ENCODE data around the gene NFE2L2. TPM values are rescaled to one million over a fixed set of nuclear protein-coding genes. Genes with fewer than 3 reads are reported as not detected.
"Not testable (repeated sequence)": the region's sequence is repeated elsewhere in the genome, so short reads cannot be mapped to it uniquely, and the experiment has no call there.

Gene NFE2L2
- total and polyA plus RNA-seq, 8 donors, result 76.0 to 104 (median 88.7) TPM

GRCh38 chr2:177207101-177207500 lies 57.4 kb downstream of the NFE2L2 start:
- ATAC-seq (peak; percentile 8), DNase-seq (no peak)
- Histone ChIP-seq H3K36me3 (no peaks in the 10 kb centered on the region), H3K4me1 (peaks cover 6 to 15% of the 10 kb centered on the region in 2 donors), H3K9me3 (no peaks in the 10 kb centered on the region), H3K27me3 (no peaks in the 10 kb centered on the region), H3K4me3 (no peak overlapping the region), H3K27ac (no peak overlapping the region)
- intact Hi-C loops (cut with DNase I), result no loop called here
- TF ChIP-seq CTCF (IDR thresholded peaks at IDR 0.05), result no peak

DNA sequence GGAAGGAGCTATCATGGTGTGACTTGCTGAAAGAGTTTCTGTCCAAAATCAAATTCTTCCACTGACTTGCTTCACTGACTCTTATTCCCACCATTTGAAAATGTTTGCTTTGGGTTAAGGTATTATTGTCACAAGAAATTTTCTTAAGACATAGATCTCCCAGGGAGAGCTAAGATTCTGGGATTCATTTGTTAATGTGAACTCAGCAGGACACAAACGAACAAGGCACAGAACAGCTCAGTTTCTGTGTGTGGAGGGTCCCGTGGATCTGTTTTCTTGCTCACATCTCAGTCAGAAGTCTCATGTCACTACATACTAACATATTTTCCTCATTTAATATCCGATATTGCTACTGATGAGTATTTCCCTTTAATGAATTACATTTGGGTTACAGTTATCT lies 60.1 kb downstream of the NFE2L2 start:
- H3K36me3 ChIP-seq, result no peaks in the 10 kb centered on the region
- no peak overlapping the region for H3K4me3 ChIP-seq
- H3K27me3 ChIP-seq, result no peaks in the 10 kb centered on the region
- H3K9me3 ChIP-seq, result no peaks in the 10 kb centered on the region
- ATAC-seq (no peak), DNase-seq (no peak)
- H3K27ac ChIP-seq, result no peak overlapping the region
- TF ChIP-seq CTCF (IDR thresholded peaks at IDR 0.05), result no peak
- intact Hi-C loops (cut with DNase I), result no loop called here
- H3K4me1 ChIP-seq, result no peaks in the 10 kb centered on the region

DNA sequence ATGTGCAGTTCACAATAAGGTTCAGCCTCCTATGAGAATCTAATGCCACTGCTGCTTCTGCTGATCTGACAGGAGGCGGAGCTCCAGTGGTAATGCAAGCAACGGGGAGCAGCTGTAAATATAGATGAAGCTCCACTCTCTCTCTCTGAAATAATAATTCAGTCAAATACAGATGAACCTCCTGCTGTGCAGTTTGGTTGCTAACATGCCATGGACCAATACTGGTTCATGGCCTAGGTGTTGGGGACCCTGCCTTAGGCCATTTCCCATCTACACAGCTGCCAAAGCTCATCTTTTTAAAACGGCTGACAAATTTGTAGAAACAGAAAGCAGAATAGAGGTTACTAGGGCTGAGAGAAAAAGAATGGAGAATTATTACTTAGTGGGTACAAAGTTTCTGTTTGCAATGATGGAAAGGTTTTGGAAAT lies 62.6 kb downstream of the NFE2L2 start:
- no peak for ATAC-seq
- intact Hi-C loops (cut with DNase I), result no loop called here

GRCh38 chr2:177200419-177200818 lies 64.1 kb downstream of the NFE2L2 start:
- H3K27me3 ChIP-seq; DNase-seq; ATAC-seq; H3K4me3 ChIP-seq; intact Hi-C loops (cut with DNase I); H3K4me1 ChIP-seq; H3K27ac ChIP-seq; H3K9me3 ChIP-seq; H3K36me3 ChIP-seq: not testable (repeated sequence)

More for the DNA sequence above, 62.6 kb downstream of the NFE2L2 start:
- no peak for DNase-seq
- no peak for TF ChIP-seq CTCF (IDR thresholded peaks at IDR 0.05)
- Histone ChIP-seq H3K9me3 (no peaks in the 10 kb centered on the region), H3K27me3 (no peaks in the 10 kb centered on the region), H3K36me3 (no peaks in the 10 kb centered on the region), H3K4me3 (no peak overlapping the region), H3K27ac (no peak overlapping the region), H3K4me1 (no peaks in the 10 kb centered on the region)

DNA sequence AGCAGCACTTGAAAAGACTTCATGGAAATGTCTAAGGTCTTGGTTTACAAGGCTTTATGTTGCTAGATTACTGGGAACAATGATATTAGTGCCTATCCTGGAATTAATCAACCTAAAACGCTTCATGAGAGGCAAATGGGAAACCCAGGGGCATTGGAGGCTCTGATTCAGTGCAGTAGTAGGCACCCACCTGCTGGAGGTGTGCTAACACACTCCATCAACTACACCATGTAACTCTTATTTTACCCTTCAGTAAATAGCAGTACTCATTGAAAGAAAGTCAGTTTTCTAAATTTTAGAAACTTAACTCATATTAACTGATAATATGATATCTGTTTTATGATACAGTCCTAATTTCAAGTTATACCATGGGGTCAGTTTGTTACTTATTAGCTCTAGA lies 69.3 kb downstream of the NFE2L2 start:
- TF ChIP-seq CTCF (IDR thresholded peaks at IDR 0.05), result no peak
- H3K4me3 ChIP-seq, result no peak overlapping the region
- no peak overlapping the region for H3K27ac ChIP-seq
- no peaks in the 10 kb centered on the region for H3K9me3 ChIP-seq
- intact Hi-C loops (cut with DNase I), result no loop called here
- ATAC-seq, result no peak
- DNase-seq, result no peak
- H3K4me1 ChIP-seq, result no peaks in the 10 kb centered on the region
- no peaks in the 10 kb centered on the region for H3K36me3 ChIP-seq
- no peaks in the 10 kb centered on the region for H3K27me3 ChIP-seq

DNA sequence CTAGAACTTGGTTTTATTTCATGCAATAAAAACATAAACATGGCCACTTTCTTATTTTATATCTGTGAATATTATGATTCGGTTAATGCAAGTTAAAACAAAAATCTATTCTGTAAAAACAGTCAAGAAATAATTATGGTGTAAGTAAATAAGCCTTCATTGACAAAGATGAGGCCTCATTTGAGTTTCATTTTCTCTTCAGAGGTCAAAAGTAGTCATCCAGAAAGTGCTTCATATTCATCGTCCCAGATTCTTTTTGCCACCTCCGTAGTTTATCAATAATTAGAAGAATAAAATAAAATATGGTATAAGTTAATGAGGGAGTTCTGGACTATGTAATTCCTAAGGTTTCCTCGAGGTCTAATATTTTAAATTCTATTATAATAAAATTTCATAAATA lies 71.3 kb downstream of the NFE2L2 start:
- no peak for TF ChIP-seq CTCF (IDR thresholded peaks at IDR 0.05)
- no peaks in the 10 kb centered on the region for H3K9me3 ChIP-seq
- no peak overlapping the region for H3K27ac ChIP-seq
- intact Hi-C loops (cut with DNase I), result no loop called here
- no peak for DNase-seq
- no peak for ATAC-seq
- no peaks in the 10 kb centered on the region for H3K4me1 ChIP-seq
- no peaks in the 10 kb centered on the region for H3K36me3 ChIP-seq
- H3K4me3 ChIP-seq, result no peak overlapping the region
- no peaks in the 10 kb centered on the region for H3K27me3 ChIP-seq
